WTC11 (cell line): ENCODE data around the gene CLRN3. TPM values are rescaled to one million over a fixed set of nuclear protein-coding genes. Genes with fewer than 3 reads are reported as not detected.

Experiments used
- ATAC-seq: fragments of 200-7000 bp; cut with Tn5 transposase; 2 replicates; pipeline ENCODE4 v1.10.0; 2021; ENCODE audit warnings: mild to moderate bottlenecking, moderate library complexity
- Bru-seq: library from RNA; stranded (reverse); fragments of 400-500 nt; gene quantifications from one replicate; lab custom pipeline; 2021; lab: Mats Ljungman, UMichigan
- CTCF ChIA-PET: fragments of 300-600 bp; sonication (Branson Sonifier 250); formaldehyde crosslinking; loops from one replicate; lab custom pipeline; 2021; ENCODE audit warnings: antibody characterized with exemption; lab: Charles Lee
- POLR2A ChIA-PET: fragments of 350-600 bp; sonication (Branson Sonifier 250); formaldehyde crosslinking; loops from one replicate; lab custom pipeline; 2021; ENCODE audit warnings: antibody characterized with exemption; lab: Charles Lee
- DNase-seq: peaks from one replicate; pipeline ENCODE4 v3.0.0; 2021; ENCODE audit warnings: low spot score
- H3K27ac Mint-ChIP-seq: 2 replicates; pipeline ENCODE4 v1.8.0; 2021; ENCODE audit warnings: mixed read lengths
- H3K27me3 Mint-ChIP-seq: 2 replicates; pipeline ENCODE4 v1.8.0; 2021; ENCODE audit warnings: low read depth, mild to moderate bottlenecking, moderate library complexity, mixed read lengths
- H3K36me3 Mint-ChIP-seq: 2 replicates; pipeline ENCODE4 v1.8.0; 2021; ENCODE audit warnings: mixed read lengths
- H3K4me1 Mint-ChIP-seq: 2 replicates; pipeline ENCODE4 v1.8.0; 2022; ENCODE audit warnings: mixed read lengths
- H3K4me3 Mint-ChIP-seq: 2 replicates; pipeline ENCODE4 v1.8.0; 2021; ENCODE audit warnings: mild to moderate bottlenecking, moderate library complexity, mixed read lengths
- H3K9me3 Mint-ChIP-seq: 2 replicates; pipeline ENCODE4 v1.8.0; 2021; ENCODE audit warnings: mixed read lengths
- ARID4B ChIP-seq: sonication (generic); formaldehyde crosslinking; IDR thresholded peaks from 2 replicates; pipeline ENCODE4 v1.8.0; 2023; ENCODE audit warnings: missing genetic modification reagents, mild to moderate bottlenecking, borderline replicate concordance
- ELF4 ChIP-seq: sonication (generic); formaldehyde crosslinking; IDR thresholded peaks from 2 replicates; pipeline ENCODE4 v1.8.1; 2022; ENCODE audit warnings: low read depth, mild to moderate bottlenecking, moderate library complexity, missing genetic modification reagents
- HMGA2 ChIP-seq: fragments of 250-450 bp; sonication (Bioruptor Pico); IDR thresholded peaks from 2 replicates; pipeline ENCODE4 v1.4.0; 2021; ENCODE audit warnings: mild to moderate bottlenecking, moderate library complexity
- MXD4 ChIP-seq: fragments of 250-450 bp; sonication (Bioruptor Pico); IDR thresholded peaks from 2 replicates; pipeline ENCODE4 v1.8.0; 2021; ENCODE audit warnings: mild to moderate bottlenecking, moderate library complexity, borderline replicate concordance
- ZBTB43 ChIP-seq: sonication (generic); formaldehyde crosslinking; IDR thresholded peaks from 2 replicates; pipeline ENCODE4 v1.8.1; 2023; ENCODE audit warnings: mild to moderate bottlenecking, missing genetic modification reagents
- ZMAT4 ChIP-seq: fragments of 250-450 bp; sonication (Bioruptor Pico); IDR thresholded peaks from 2 replicates; pipeline ENCODE4 v1.9.0; 2021; ENCODE audit warnings: mild to moderate bottlenecking
- ZNF121 ChIP-seq: sonication (generic); formaldehyde crosslinking; IDR thresholded peaks from 2 replicates; pipeline ENCODE4 v1.8.0; 2023; ENCODE audit warnings: missing genetic modification reagents
- ZNF512 ChIP-seq: sonication (generic); formaldehyde crosslinking; IDR thresholded peaks from 2 replicates; pipeline ENCODE4 v1.8.1; 2022; ENCODE audit warnings: missing genetic modification reagents, borderline replicate concordance
- ZNF532 ChIP-seq: fragments of 250-450 bp; sonication (Bioruptor Pico); IDR thresholded peaks from 2 replicates; pipeline ENCODE4 v1.9.0; 2021; ENCODE audit warnings: mild to moderate bottlenecking, borderline replicate concordance
- long read RNA-seq, 3 experiments: library from RNA in 1 of 3; library from capped mRNA in 1 of 3; library from polyadenylated mRNA in 1 of 3; unstranded in 2 of 3; stranded (forward) in 1 of 3; transcript quantifications; one replicate each; pipeline ENCODE4 v2.0.0, GENCODE V29; 2021
- total RNA-seq: library from RNA; stranded (reverse); gene quantifications from 3 replicates; pipeline ENCODE4 v1.2.3, GENCODE V29; 2021

CLRN3 gene
- not detected in 3 replicates for total RNA-seq
- not detected for Bru-seq, nascent RNA
- long read RNA-seq, experiment 1 = 0 reads
- long read RNA-seq, experiment 2 = 0 reads
- long read RNA-seq, experiment 3 = 0 reads

- DNase-seq = no peak
- POLR2A ChIA-PET = no interaction called here
- no peak within 1 kb of the TSS for H3K4me3 Mint-ChIP-seq
- H3K9me3 Mint-ChIP-seq = 0 out of 2 replicates have a peak, but pooled peaks cover 5% of the 10 kb centered on the region
- no peak within 1 kb of the TSS for H3K27ac Mint-ChIP-seq
- no peaks in the 10 kb centered on the region for H3K36me3 Mint-ChIP-seq
- H3K4me1 Mint-ChIP-seq = 0 out of 2 replicates have a peak, but pooled peaks cover under 1% of the 10 kb centered on the region
- ATAC-seq = no peak
- CTCF ChIA-PET = interaction anchor here (1.2 kb wide), 1 partner anchor 186 kb away, joined by 3 read pairs; no protein-coding TSS in a partner anchor
- TF ChIP-seq ZNF121 = no peak
- H3K27me3 Mint-ChIP-seq = no peaks in the 10 kb centered on the region; the same call in 1 of the 2 replicates
Observed at GRCh38 chr10:127892743-127893142, at the start of gene CLRN3. TSS of gene CLRN3 (minus strand) at chr10:127892941. CDS start at chr10:127892784, 157 bp downstream.

GRCh38 chr10:127940866-127941640 lies 48.3 kb upstream of the CLRN3 start:
- Mint-ChIP-seq H3K27ac (no peak overlapping the region), H3K9me3 (peaks cover 13% of the 10 kb centered on the region), H3K4me1 (peaks cover 22% of the 10 kb centered on the region), H3K4me3 (no peak overlapping the region), H3K27me3 (no peaks in the 10 kb centered on the region), H3K36me3 (no peaks in the 10 kb centered on the region)
- POLR2A ChIA-PET = interaction anchor here (0.6 kb wide), 1 partner anchor 1078 kb away, joined by 6 read pairs; no protein-coding TSS in a partner anchor
- DNase-seq = no peak
- TF ChIP-seq MXD4 (CRISPR knock-in tag) (no peak), ZNF532 (CRISPR knock-in tag) (no peak)
- ATAC-seq = peak; percentile 63
- CTCF ChIA-PET = interaction anchor here (1.2 kb wide), 2 partner anchors 21 to 128 kb away, joined by 3 to 4 read pairs; no protein-coding TSS in a partner anchor

GRCh38 chr10:127939786-127940330 lies 47.1 kb upstream of the CLRN3 start:
- ATAC-seq (no peak), DNase-seq (no peak)
- Mint-ChIP-seq H3K9me3 (peaks cover 13% of the 10 kb centered on the region), H3K4me3 (no peak overlapping the region), H3K36me3 (no peaks in the 10 kb centered on the region), H3K27ac (no peak overlapping the region), H3K27me3 (no peaks in the 10 kb centered on the region), H3K4me1 (peaks cover 25% of the 10 kb centered on the region)
- POLR2A ChIA-PET = interaction anchor here (0.6 kb wide), 1 partner anchor 1077 kb away, joined by 6 read pairs; no protein-coding TSS in a partner anchor
- CTCF ChIA-PET = no interaction called here
- TF ChIP-seq ARID4B (no peak), ZNF512 (CRISPR knock-in tag) (no peak), ZMAT4 (no peak), ZBTB43 (CRISPR knock-in tag) (no peak), ELF4 (CRISPR knock-in tag) (no peak), HMGA2 (no peak)
